ENCODE data around the gene SSBP2.

Gene SSBP2

GRCh38 chr5:81751009-81751835 lies at the start of gene SSBP2:
TSS of gene SSBP2 (minus strand) at chr5:81751097. CDS start at chr5:81751042, 55 bp downstream.
- peak; percentile 99 to 100 for DNase-seq

- no peak for DNase-seq
These were observed 44.8 kb upstream of the SSBP2 start for GRCh38 chr5:81795666-81796065.

GRCh38 chr5:81794226-81794625 lies 43.3 kb upstream of the SSBP2 start:
- DNase-seq: no peak

- no peak for DNase-seq
These were observed 39.4 kb upstream of the SSBP2 start for GRCh38 chr5:81790336-81790735.

GRCh38 chr5:81789033-81789432 lies 38.1 kb upstream of the SSBP2 start:
- no peak for DNase-seq

GRCh38 chr5:81788329-81788728 lies 37.4 kb upstream of the SSBP2 start:
- DNase-seq: no peak

- no peak for DNase-seq
These were observed 36.8 kb upstream of the SSBP2 start for GRCh38 chr5:81787474-81788242.

GRCh38 chr5:81786991-81787390 lies 36.1 kb upstream of the SSBP2 start:
- DNase-seq: no peak

- DNase-seq: no peak
These were observed 35.6 kb upstream of the SSBP2 start for GRCh38 chr5:81786496-81786895.

- no peak for DNase-seq
These were observed 34.4 kb upstream of the SSBP2 start for GRCh38 chr5:81785322-81785721.

- DNase-seq: no peak
These were observed 32.5 kb upstream of the SSBP2 start for GRCh38 chr5:81783401-81783800.

- DNase-seq: no peak
These were observed 31.9 kb upstream of the SSBP2 start for GRCh38 chr5:81782811-81783210.

GRCh38 chr5:81779916-81780266 lies 29.0 kb upstream of the SSBP2 start:
- peak in 1 of 2 donors; percentile 6 for DNase-seq

GRCh38 chr5:81779125-81779915 lies 28.4 kb upstream of the SSBP2 start:
- DNase-seq: peak; percentile 26 to 32

- DNase-seq: no peak
These were observed 27.7 kb upstream of the SSBP2 start for GRCh38 chr5:81778642-81779041.

- DNase-seq: no peak
These were observed 25.4 kb upstream of the SSBP2 start for GRCh38 chr5:81776258-81776657.

- no peak for DNase-seq
These were observed 23.5 kb upstream of the SSBP2 start for GRCh38 chr5:81774374-81774773.

- DNase-seq: no peak
These were observed 22.7 kb upstream of the SSBP2 start for GRCh38 chr5:81773574-81773973.

GRCh38 chr5:81773161-81773560 lies 22.3 kb upstream of the SSBP2 start:
- no peak for DNase-seq

- DNase-seq: no peak
These were observed 21.6 kb upstream of the SSBP2 start for GRCh38 chr5:81772488-81772887.

GRCh38 chr5:81768935-81769452 lies 18.1 kb upstream of the SSBP2 start:
- no peak for DNase-seq

- no peak for DNase-seq
These were observed 17.0 kb upstream of the SSBP2 start for GRCh38 chr5:81767938-81768337.

GRCh38 chr5:81767097-81767496 lies 16.2 kb upstream of the SSBP2 start:
- no peak for DNase-seq

Data from activated CD4-positive, alpha-beta T cell treated with anti-CD3 and anti-CD28 coated beads for 4 hours (primary cell).